K562 (cell line): ENCODE data around the gene ECPAS. TPM values are rescaled to one million over a fixed set of nuclear protein-coding genes. Genes with fewer than 3 reads are reported as not detected.

ENCODE experiments used
- ATAC-seq: fragments of 200-7000 bp; cut with Tn5 transposase; 3 replicates; pipeline ENCODE4 v1.9.1; 2020; ENCODE audit warnings: moderate library complexity
- Bru-seq: library from RNA; stranded (reverse); fragments of 400-500 nt; gene quantifications from one replicate; lab custom pipeline; 2021; lab: Mats Ljungman, UMichigan
- BruChase-seq, 2 experiments: library from RNA; stranded (reverse); fragments of 400-500 nt; gene quantifications; one replicate each; lab custom pipeline; 2021; lab: Mats Ljungman, UMichigan
- BruUV-seq: library from RNA; stranded (reverse); fragments of 400-500 nt; replicated peaks from 2 replicates; lab custom pipeline; 2021; lab: Mats Ljungman, UMichigan
- CTCF ChIA-PET: fragments of 300-600 bp; formaldehyde crosslinking; extraction: SDS; loops from one replicate; lab custom pipeline; 2021; ENCODE audit warnings: low intra/inter-chr PET ratio; lab: Yijun Ruan, JAX
- POLR2A ChIA-PET: fragments of 300-600, 350-650 bp; sonication (Branson Sonifier 250); formaldehyde crosslinking; extraction: SDS; loops from one replicate; lab custom pipeline; 2021; ENCODE audit warnings: antibody characterized with exemption, inconsistent platforms; lab: Yijun Ruan, JAX
- DNase-seq, 4 experiments: peaks; one replicate each; pipeline versions ENCODE4 v3.0.0 to v3.0.0-alpha.2; 2011 to 2018; ENCODE audit warnings: low spot score in 3 of 4, mixed read lengths in 3 of 4; ENCODE audit errors: extremely low read depth in 1 of 4
- FAIRE-seq: peaks from 2 replicates; lab custom pipeline; 2011; peaks lifted over from hg19 to GRCh38; lab: Jason Lieb, UNC
- H2AFZ ChIP-seq: 2 replicates; pipeline ENCODE4 v1.6.0; 2011; ENCODE audit warnings: low read depth, low read length, control low read depth, inconsistent platforms
- H3K27ac ChIP-seq: fragments of 200-600 bp; 3 replicates; pipeline ENCODE4 v1.8.0; 2011; ENCODE audit warnings: low read depth, mild to moderate bottlenecking, control low read depth, inconsistent platforms, low read length, moderate library complexity, mixed read lengths; ENCODE audit errors: extremely low read depth
- H3K27me3 ChIP-seq, 2 experiments: fragments of 300-600 bp in 1 of 2; 2 replicates in 1 of 2; 3 replicates in 1 of 2; pipeline versions ENCODE4 v1.6.0 to v1.8.0; 2011; ENCODE audit warnings: inconsistent platforms in 2 of 2, low read length in 2 of 2, mild to moderate bottlenecking in 1 of 2, mixed read lengths in 1 of 2, moderate library complexity in 1 of 2; ENCODE audit not compliant: control insufficient read depth in 2 of 2, insufficient read depth in 2 of 2
- H3K36me3 ChIP-seq: fragments of 300-600 bp; 3 replicates; pipeline ENCODE4 v1.8.0; 2011; ENCODE audit warnings: mild to moderate bottlenecking, low read length, inconsistent platforms; ENCODE audit not compliant: control insufficient read depth, insufficient read depth
- H3K4me1 ChIP-seq, 2 experiments: fragments of 200-600 bp in 1 of 2; replicated peaks in 1 of 2; 2 replicates in 1 of 2; 3 replicates in 1 of 2; pipeline versions ENCODE4 v1.5.1 to v1.8.0; 2011; ENCODE audit warnings: inconsistent platforms in 2 of 2, low read length in 2 of 2, mild to moderate bottlenecking in 1 of 2, mixed read lengths in 1 of 2, moderate library complexity in 1 of 2; ENCODE audit not compliant: control insufficient read depth in 2 of 2, insufficient read depth in 2 of 2
- H3K4me2 ChIP-seq: 2 replicates; pipeline ENCODE4 v1.6.1; 2011; ENCODE audit warnings: low read length, control low read depth, inconsistent platforms, mixed read lengths; ENCODE audit not compliant: insufficient read depth
- H3K4me3 ChIP-seq: fragments of 200-600 bp; sonication (generic), shearing (Covaris generic); 2 replicates; pipeline ENCODE4 v1.5.1; 2016; ENCODE audit warnings: control low read depth, inconsistent platforms
- H3K79me2 ChIP-seq: fragments of 200-600 bp; 3 replicates; pipeline ENCODE4 v1.8.0; 2011; ENCODE audit warnings: low read length, inconsistent platforms; ENCODE audit not compliant: control insufficient read depth, insufficient read depth
- H3K9ac ChIP-seq, 2 experiments: 2 replicates each; pipeline versions ENCODE4 v1.6.0 to v1.6.1; 2011; ENCODE audit warnings: low read depth in 2 of 2, low read length in 2 of 2, control low read depth in 1 of 2, inconsistent platforms in 1 of 2, mild to moderate bottlenecking in 1 of 2, mixed read lengths in 1 of 2; ENCODE audit not compliant: insufficient read depth in 1 of 2
- H3K9me1 ChIP-seq: one replicate; pipeline ENCODE4 v1.6.0; 2011; ENCODE audit warnings: inconsistent platforms, mild to moderate bottlenecking, low read length, moderate library complexity; ENCODE audit not compliant: control insufficient read depth, insufficient read depth
- H3K9me3 ChIP-seq: replicated peaks from 2 replicates; pipeline ENCODE4 v1.5.1; 2011; ENCODE audit warnings: low read depth, low read length, inconsistent platforms; ENCODE audit not compliant: control insufficient read depth, insufficient read depth
- H4K20me1 ChIP-seq: replicated peaks from 2 replicates; pipeline ENCODE4 v1.6.1; 2011; ENCODE audit warnings: low read length, inconsistent platforms, mixed read lengths; ENCODE audit not compliant: control insufficient read depth, insufficient read depth
- ARID3B ChIP-seq: fragments of 250-450 bp; sonication (Bioruptor Pico); IDR thresholded peaks from 2 replicates; pipeline ENCODE4 v1.4.0; 2020; ENCODE audit warnings: borderline replicate concordance
- CUX1 ChIP-seq: fragments of 200-800 bp; sonication (Bioruptor generic); IDR thresholded peaks from 2 replicates; pipeline ENCODE4 v1.6.1; 2016; ENCODE audit warnings: missing genetic modification characterization, missing compliant biosample characterization
- DPF2 ChIP-seq: fragments of 450-650 bp; IDR thresholded peaks from 2 replicates; pipeline ENCODE4 v1.6.1; 2016
- EGR1 ChIP-seq: fragments of 450-650 bp; conservative IDR thresholded peaks from 2 replicates; pipeline ENCODE4 v1.6.1; 2017; ENCODE audit warnings: mild to moderate bottlenecking
- MEIS2 ChIP-seq: fragments of 450-650 bp; IDR thresholded peaks from 2 replicates; pipeline ENCODE4 v1.6.1; 2014; ENCODE audit warnings: mild to moderate bottlenecking; ENCODE audit not compliant: partially characterized antibody
- NFE2 ChIP-seq: IDR thresholded peaks from 2 replicates; pipeline ENCODE4 v1.6.1; 2014; ENCODE audit warnings: antibody characterized with exemption, low read depth
- POLR3A ChIP-seq: IDR thresholded peaks from 2 replicates; pipeline ENCODE4 v1.6.1; 2011; ENCODE audit warnings: borderline replicate concordance, mild to moderate bottlenecking, moderate library complexity; ENCODE audit not compliant: insufficient read length, insufficient read depth; ENCODE audit errors: extremely low read depth
- ZNF253 ChIP-seq: fragments of 250-450 bp; sonication (Bioruptor Pico); conservative IDR thresholded peaks from 2 replicates; pipeline ENCODE4 v1.6.1; 2021; ENCODE audit warnings: mild to moderate bottlenecking
- WGBS: fragments of 100-300 bp; shearing (Covaris generic); methylation state at CpG from one replicate; pipeline ENCODE4 v1.1.6; 2016; ENCODE audit warnings: low coverage, mixed read lengths; ENCODE audit not compliant: insufficient coverage; ENCODE audit errors: missing lambda C conversion rate; 5-methylcytosine and 5-hydroxymethylcytosine counted together
- in situ Hi-C: fragments of 300-500 bp; cut with MboI; formaldehyde crosslinking; loops from 4 replicates; pipeline ENCODE4 v1.15.0; 2018; ENCODE audit warnings: inconsistent platforms, mixed read lengths
- intact Hi-C: fragments of 100-400 bp; cut with micrococcal nuclease; formaldehyde crosslinking; loops from 2 replicates; pipeline ENCODE4 v1.14.2; 2022
- long read RNA-seq, 3 experiments: library from polyadenylated mRNA in 2 of 3; library from RNA in 1 of 3; unstranded in 2 of 3; stranded (forward) in 1 of 3; transcript quantifications; one replicate each; pipeline ENCODE4 v2.0.0, GENCODE V29; 2019 to 2022
- polyA minus RNA-seq, 3 experiments: library from RNA; depleted of rRNA, polyadenylated mRNA; stranded (reverse); fragments of >200 nt; gene quantifications; 2 replicates each; pipeline ENCODE4 v1.2.3, GENCODE V29; 2011
- polyA plus RNA-seq, 8 experiments: library from polyadenylated mRNA; depleted of rRNA in 4 of 8; stranded (reverse) in 5 of 8; unstranded in 3 of 8; fragments of >200 nt; fragmentation: Nextera tagmentation in 2 of 8; fragmentation: Illumina TruSeq in 1 of 8; extraction: Ambion mirVana in 2 of 8; extraction: Trizol in 1 of 8; gene quantifications; 2 replicates each; pipeline versions ENCODE4 v1.2.1 to v1.2.3, GENCODE V29; 2011 to 2014; ENCODE audit warnings: inconsistent platforms in 1 of 8, missing spikeins in 1 of 8
- total RNA-seq, 7 experiments: library from RNA; depleted of rRNA in 6 of 7; stranded (reverse); fragments of >200 nt in 6 of 7; fragmentation: Illumina TruSeq in 2 of 7; extraction: Trizol in 2 of 7; gene quantifications; 2 replicates each; pipeline versions ENCODE4 v1.2.1 to v1.2.3, GENCODE V29; 2011 to 2021; ENCODE audit warnings: low replicate concordance in 1 of 7

Gene ECPAS
- 164 and 310 TPM in 2 replicates for total RNA-seq (2011; cell fraction: chromatin; rRNA removed; ENCODE audit: low replicate concordance)
- 78.2 and 103 TPM in 2 replicates for total RNA-seq (2011; cell fraction: nucleolus; rRNA removed)
- 118 and 129 TPM in 2 replicates for total RNA-seq (2011; cell fraction: nucleoplasm; rRNA removed)
- total RNA-seq (2014; rRNA removed), result 71.3 and 83.4 TPM in 2 replicates
- total RNA-seq (2014; rRNA removed; fragmentation: Illumina TruSeq; extraction: Trizol), result 82.2 and 89.2 TPM in 2 replicates
- total RNA-seq (2015; rRNA removed; fragmentation: Illumina TruSeq; extraction: Trizol), result 79.6 and 87.4 TPM in 2 replicates
- 90.9 and 97.4 TPM in 2 replicates for total RNA-seq (2021)
- polyA plus RNA-seq (2011; rRNA removed), result 61.0 and 75.7 TPM in 2 replicates
- polyA plus RNA-seq (2011; cell fraction: cytosol; rRNA removed), result 16.8 and 28.6 TPM in 2 replicates
- polyA plus RNA-seq (2011; cell fraction: nucleus; rRNA removed), result 154 and 156 TPM in 2 replicates
- 47.2 and 60.2 TPM in 2 replicates for polyA plus RNA-seq (2012)
- polyA plus RNA-seq (2014; fragmentation: Illumina TruSeq; extraction: Trizol), result 60.0 and 67.4 TPM in 2 replicates
- 10 to 100 TPM; 14.5 to 29.5 TPM for polyA plus RNA-seq (2014; fragmentation: Nextera tagmentation; extraction: Ambion mirVana)
- 63.0 and 69.5 TPM in 2 replicates for polyA plus RNA-seq (2014; rRNA removed)
- polyA minus RNA-seq (2011; rRNA and poly(A)+ RNA removed), result 280 and 281 TPM in 2 replicates
- polyA minus RNA-seq (2011; cell fraction: cytosol; rRNA and poly(A)+ RNA removed), result 89.1 and 113 TPM in 2 replicates
- 84.0 and 133 TPM in 2 replicates for polyA minus RNA-seq (2011; cell fraction: nucleus; rRNA and poly(A)+ RNA removed)
- percentile 88 among the genes with signal in this experiment for Bru-seq, nascent RNA
- BruChase-seq, experiment 1, labeled RNA remaining after a 2-hour chase, result percentile 94 among the genes with signal in this experiment
- BruChase-seq, experiment 2, labeled RNA remaining after a 6-hour chase, result percentile 94 among the genes with signal in this experiment
- long read RNA-seq, experiment 1, full-length matches to known transcripts, result 20 of 214 reads
- long read RNA-seq, experiment 1, partial matches to known transcripts, result 151 of 214 reads
- long read RNA-seq, experiment 1, other reads (novel, unspliced or antisense), result 43 of 214 reads
- long read RNA-seq, experiment 2, full-length matches to known transcripts, result 3 of 118 reads
- long read RNA-seq, experiment 2, partial matches to known transcripts, result 64 of 118 reads
- long read RNA-seq, experiment 2, other reads (novel, unspliced or antisense), result 51 of 118 reads
- long read RNA-seq, experiment 3, partial matches to known transcripts, result 23 of 26 reads
- long read RNA-seq, experiment 3, other reads (novel, unspliced or antisense), result 3 of 26 reads

GRCh38 chr9:111483858-111484571 lies at the start of gene ECPAS:
Gene ECPAS, minus strand, starts transcription at chr9:111484383. Its CDS starts 11,465 bp downstream, at chr9:111472918.
- Histone ChIP-seq H3K4me2 (peak within 1 kb of the TSS; percentile 95), H3K4me1 (peaks cover 8 to 18% of the 10 kb centered on the region in 2 experiments; a peak in 3 of 5 replicates), H2AFZ (peak within 1 kb of the TSS; percentile 91), H4K20me1 (no peaks in the 10 kb centered on the region), H3K36me3 (peaks cover 8% of the 10 kb centered on the region; the same call in 1 of the 3 replicates), H3K9ac (peak within 1 kb of the TSS; percentile 90 to 91), H3K9me1 (no peaks in the 10 kb centered on the region), H3K27me3 (no peaks in the 10 kb centered on the region), H3K9me3 (no peaks in the 10 kb centered on the region), H3K27ac (peak within 1 kb of the TSS; percentile 97), H3K79me2 (peaks cover 52% of the 10 kb centered on the region), H3K4me3 (peak within 1 kb of the TSS; percentile 94)
- ChIA-PET CTCF (interaction anchor here (0.6 kb wide), 1 partner anchor 39 kb away, joined by 3 read pairs; no protein-coding TSS in a partner anchor), POLR2A (interaction anchor here (0.5 to 1.7 kb wide), 9 partner anchors 10 to 1227 kb away, joined by 3 to 5 read pairs (median 3); partner anchors contain the start of gene DNAJC25)
- BruUV-seq, result no TSS peak
- DNase-seq, result peak; percentile 77 to 87 (median 84)
- ATAC-seq, result peak; percentile 78
- intact Hi-C loops, result loop anchor here (5.0 to 10.0 kb wide), 2 partner anchors 43 to 151 kb away; partner anchors contain the start of genes DNAJC25 and ZNF483
- WGBS, result under 1% methylated on average over 47 of the region's 101 CpGs
- FAIRE-seq, result peak; percentile 48
- in situ Hi-C loops, result no loop called here
- no peak for TF ChIP-seq ZNF253
- peak; percentile 51 for TF ChIP-seq NFE2
- TF ChIP-seq DPF2, result peak; percentile 76; the same call in 1 of the 2 replicates
- TF ChIP-seq EGR1, result peak; percentile 11; the same call in 1 of the 2 replicates
- peak; percentile 26 for TF ChIP-seq MEIS2
- no peak for TF ChIP-seq POLR3A
- TF ChIP-seq CUX1 (CRISPR knock-in tag), result no peak
- 0 out of 2 replicates have a peak, but pooled peaks have one; percentile 19 for TF ChIP-seq ARID3B (CRISPR knock-in tag)
